ENCODE results near the gene UTY.

Gene UTY

DNA sequence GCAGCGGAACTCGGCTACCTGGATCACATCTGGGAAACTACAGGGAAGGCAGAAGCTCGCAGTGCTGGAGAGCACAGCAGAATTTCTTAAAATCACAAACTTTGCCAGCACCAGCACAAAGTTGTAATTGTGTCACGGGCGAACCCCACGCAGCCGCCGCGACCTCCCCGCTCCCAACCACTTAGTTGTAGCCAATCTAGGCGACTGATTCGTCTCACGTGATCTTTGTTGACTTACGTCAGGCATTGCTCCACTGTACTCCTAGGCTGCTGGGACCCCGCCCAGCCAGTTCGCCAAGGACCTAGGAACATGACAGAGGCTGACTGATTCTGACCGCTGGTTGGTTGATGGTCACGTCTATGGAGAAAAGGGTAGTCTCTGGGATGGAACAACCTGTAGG, at the start of gene UTY:
TSS of gene UTY (minus strand) at position 206 of the 400 bp plus-strand sequence. CDS start 368 bp downstream, outside the sequence.
- peak; percentile 96 for DNase-seq

DNA sequence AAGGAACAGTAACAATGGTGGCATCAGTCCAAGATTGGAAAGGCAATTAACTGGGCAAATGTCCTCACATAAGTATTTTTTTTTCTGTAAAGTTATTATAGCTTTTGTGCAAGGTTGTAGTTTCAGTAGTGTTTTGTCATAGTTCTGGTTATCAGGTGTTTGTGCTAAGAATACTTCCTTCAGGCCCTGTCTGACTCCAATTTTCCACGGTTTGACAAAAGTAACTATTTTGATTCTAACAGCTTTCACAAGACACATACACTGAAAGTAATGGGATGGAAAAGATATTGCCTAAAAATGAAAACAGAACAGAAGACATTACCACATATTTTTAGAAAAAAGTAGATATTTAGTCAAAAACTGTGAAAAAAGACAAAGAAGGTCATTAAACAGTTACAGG, 40.6 kb upstream of the UTY start:
- DNase-seq: no peak

DNA sequence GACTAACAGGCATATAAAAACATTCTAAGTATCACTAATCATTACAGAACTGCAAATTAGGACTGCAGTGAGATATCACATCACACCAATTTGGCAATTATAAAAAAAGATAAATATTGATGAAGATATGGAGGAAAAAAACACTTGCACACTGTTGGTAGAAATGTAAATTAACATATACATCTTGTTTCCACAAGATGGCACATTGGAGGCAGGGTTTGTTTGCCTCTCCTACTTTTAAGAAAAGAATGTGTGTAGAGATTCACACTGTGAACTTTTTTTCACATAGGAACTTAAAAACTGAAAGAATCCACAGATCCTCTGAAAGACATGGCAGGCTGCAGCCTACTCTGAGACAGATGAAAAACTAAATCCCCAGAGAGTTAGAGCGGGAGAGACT, 21.4 kb upstream of the UTY start:
- peak; percentile 37 for DNase-seq

- DNase-seq: no peak
Measured at GRCh38 chrY:13493737-13494136, 13.9 kb upstream of the UTY start.

DNA sequence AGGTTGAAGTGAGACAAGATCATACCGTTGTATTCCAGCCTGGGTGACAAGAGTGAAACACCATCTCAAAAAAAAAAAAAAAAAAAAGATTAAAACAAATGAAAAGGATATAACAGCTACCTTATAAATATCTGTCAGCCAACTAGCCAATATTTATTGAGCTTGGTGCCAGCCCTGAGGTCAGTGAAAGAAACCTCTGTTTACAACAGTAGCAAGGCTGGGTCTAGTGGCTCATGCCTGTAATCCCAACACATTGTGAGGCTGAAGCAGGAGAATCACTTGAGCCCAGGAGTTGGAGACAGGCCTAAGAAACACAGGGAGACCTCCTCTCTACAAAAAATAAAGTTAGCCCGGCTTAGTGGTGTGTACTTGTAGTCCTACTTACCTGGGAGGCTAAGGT, 12.6 kb upstream of the UTY start:
- DNase-seq: no peak

- DNase-seq: peak; percentile 52
Measured at GRCh38 chrY:13488738-13489137, 8.9 kb upstream of the UTY start.

- peak; percentile 67 for DNase-seq
Measured at GRCh38 chrY:13479121-13479711, 617 bp downstream of the UTY start.

DNA sequence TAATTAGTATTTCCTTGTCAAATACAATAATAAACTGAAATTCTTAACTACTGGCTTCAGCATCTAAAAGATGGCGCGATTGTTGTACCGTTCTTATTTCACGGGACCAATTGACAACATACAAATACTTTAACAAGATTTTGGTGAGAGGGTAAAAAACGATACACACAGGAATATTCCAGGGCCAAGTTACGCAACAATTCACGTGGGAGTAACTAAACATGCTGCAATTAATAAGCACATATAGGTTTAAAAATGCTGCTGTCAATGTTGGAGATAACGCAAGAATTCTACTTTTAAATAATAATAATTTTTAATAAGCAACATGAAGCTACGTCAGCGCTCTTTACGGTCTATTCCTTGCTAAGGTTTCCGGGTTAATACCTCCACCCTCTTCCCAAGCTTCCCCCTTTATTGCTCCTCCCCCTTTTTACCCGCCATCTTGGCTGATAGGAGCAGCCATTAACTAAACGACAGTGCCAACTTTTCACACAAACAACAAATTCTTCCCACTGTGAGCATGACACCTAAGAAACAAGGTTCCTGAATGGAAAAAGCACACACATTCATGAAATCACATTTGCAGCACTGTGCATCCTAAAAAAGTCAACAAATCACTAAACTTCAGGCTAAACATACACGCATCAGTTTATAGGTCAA, 1.6 kb downstream of the UTY start:
- peak; percentile 93 for DNase-seq

DNA sequence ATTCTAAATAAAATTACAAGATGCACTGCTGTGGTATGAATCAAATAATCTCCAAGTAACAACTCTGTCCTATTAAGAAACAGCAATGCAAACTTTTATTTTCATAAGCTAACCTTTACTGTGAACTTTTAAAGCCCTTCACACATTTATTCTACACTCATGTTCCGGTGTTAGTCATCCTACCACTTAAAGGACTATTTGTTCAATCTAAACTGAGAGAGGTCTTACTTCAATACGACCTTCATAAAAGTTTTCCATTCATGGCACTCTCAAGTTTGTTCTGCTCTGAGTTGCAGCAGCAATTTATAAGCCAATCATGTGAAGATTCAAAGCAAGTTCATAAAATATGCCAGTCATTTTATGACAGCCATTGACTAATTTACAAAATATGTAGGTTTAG, 4.8 kb downstream of the UTY start:
- no peak for DNase-seq

DNA sequence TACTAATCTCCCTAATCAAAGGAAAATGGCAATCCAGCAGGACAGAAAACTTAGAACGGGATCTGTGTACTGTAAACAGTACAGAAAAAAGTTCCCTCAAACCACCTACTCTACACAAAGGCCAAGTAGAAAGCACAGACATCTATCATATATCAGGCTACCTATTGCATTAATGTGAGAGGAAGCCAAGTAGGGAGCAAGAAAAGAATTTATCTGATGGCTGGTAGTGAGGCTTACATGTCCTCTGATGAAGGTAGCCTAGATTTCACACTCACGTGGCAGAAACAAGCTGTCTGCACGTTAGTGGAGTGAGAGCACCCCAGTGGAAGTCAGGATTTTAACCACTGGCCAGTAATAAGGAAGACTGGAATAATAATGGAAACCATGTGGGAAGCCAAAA, 28.3 kb downstream of the UTY start:
- no peak for DNase-seq

DNA sequence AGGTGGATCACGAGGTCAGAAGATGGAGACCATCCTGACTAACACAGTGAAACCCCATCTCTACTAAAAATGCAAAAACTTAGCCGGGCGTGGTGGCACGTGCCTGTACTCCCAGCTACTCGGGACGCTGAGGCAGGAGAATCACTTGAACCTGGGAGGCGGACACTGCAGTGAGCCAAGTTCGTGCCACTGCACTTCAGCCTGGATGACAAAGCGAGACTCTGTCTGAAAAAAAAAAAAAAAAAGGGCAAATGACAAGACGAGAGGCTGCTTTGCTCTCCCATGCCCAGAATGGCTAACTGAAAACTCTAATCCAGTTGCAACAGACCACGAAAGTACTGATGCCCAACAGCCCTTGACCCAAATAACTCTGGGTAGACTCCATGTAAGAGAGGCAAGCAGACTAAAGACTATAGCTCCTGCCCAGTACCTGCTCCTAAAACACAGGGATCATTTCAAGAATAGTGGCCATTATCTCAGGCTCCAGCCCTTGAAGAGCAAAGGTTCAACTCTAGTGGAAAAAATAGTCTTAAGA, 29.2 kb downstream of the UTY start:
- DNase-seq: no peak

DNA sequence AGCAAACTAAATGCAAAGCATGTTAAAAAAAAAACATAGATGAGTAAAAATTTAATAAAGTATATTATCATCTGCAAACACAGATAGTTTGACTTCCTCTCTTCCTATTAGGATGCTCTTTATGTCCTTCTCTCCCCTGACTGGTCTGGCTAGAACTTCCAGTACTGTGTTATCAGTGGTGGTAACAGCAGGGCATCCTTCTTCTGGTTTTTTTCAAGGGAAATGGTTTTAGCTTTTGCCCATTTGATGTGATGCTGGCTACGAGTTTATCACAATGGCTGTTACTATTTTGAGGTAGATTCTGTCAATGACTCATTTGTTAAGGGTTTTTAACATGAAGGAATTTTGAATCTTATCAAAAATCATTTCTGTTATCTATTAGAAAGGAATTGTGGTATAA, 34.3 kb downstream of the UTY start:
- DNase-seq: peak; percentile 60

GRCh38 chrY:13443146-13443545, 36.7 kb downstream of the UTY start:
- DNase-seq: peak; percentile 65

DNA sequence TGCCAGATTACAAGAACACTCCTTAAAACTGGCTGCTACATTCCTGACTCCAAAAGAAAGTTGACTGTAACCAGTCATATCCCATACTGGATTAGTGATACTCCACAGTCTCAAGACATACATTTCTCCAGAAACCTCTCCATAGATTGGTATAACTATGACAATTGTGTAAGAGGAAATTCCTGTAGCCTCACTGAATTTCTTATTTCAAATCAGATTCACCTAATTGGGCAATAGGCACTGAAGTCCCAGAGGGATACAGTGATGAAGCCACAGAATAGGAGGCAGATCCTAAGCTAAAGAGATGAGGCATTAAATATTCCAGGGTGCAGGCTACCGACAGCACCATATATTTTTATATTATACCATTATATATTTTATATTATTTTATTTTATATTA, 39.0 kb downstream of the UTY start:
- no peak for DNase-seq

DNA sequence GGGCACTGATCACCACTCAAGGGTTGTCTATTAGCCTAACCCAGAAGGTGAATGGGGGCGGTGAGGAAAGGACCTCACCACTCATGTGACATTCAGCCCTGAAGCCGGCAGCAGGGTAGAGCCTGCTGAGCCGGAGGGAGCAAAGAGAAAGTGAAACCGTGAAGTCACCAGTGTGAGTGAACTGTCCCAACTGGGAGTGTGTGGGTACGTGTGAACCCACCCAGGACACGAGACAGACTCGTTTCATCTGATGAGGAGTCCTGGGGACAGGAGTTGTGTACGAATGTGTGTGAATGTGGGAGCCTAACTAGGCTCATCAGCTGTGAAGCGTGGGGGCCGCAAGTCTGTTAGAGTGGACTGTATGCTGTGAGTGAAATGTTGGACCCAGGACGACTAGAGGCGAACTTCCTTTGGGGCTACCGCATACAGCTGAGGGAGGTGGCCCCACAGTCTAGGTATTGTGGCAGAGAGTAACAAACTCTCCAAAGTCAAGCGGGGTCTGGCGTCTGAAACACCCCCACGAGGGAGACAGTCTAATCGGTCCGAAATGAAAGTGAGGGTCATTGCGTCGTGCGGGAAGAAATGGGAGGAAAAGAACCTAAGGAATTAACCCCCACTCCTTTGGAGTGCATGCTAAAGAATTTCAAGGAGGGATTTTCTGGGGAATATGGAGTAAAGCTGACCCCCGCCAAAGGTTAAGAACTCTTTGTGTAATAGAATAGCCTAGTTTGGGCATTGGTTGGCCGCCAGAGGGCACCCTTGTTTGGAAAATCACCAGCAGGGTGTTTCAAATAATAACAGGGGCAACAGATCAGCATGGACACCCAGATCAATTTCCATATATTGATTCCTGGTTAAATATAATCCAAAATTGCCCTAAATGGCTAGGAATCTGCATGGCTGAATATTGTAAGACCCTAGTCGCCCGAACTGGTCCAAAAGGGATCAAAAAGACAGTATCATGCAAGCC, 43.6 kb downstream of the UTY start:
- DNase-seq: peak; percentile 72

- peak; percentile 71 for DNase-seq
Measured at GRCh38 chrY:13435206-13435967, 44.4 kb downstream of the UTY start.

- DNase-seq: no peak
Measured at GRCh38 chrY:13432293-13433025, 47.4 kb downstream of the UTY start.

- no peak for DNase-seq
Measured at GRCh38 chrY:13429551-13429950, 50.3 kb downstream of the UTY start.

- DNase-seq: peak; percentile 72
Measured at GRCh38 chrY:13423281-13423732, 56.5 kb downstream of the UTY start.

- DNase-seq: peak; percentile 13
Measured at GRCh38 chrY:13416869-13417661, 62.8 kb downstream of the UTY start.

DNA sequence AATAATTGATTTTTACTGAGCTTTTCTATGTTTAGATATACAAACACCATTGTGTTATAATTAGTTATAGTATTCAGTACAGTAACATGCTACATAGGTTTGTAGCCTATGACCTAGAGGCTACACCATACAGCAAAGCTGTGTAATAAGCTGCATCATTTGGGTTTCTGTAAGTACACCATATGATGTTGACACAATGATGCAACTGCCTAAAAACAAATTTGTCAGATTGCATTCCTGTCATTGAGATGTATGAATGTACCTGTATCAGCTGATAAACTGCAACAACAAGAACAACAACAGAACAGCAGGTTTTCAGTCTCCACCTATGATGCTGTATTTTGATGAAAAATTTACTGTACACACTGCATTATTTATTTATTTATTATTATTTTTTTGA, 64.3 kb downstream of the UTY start:
- DNase-seq: no peak

All from hematopoietic multipotent progenitor cell treated with erythropoietin and hydrocortisone succinate and interleukin-3 and kit ligand, for 4 days (in vitro differentiated cells).